Measurements from ENCODE around the gene DNAH14.

DNA sequence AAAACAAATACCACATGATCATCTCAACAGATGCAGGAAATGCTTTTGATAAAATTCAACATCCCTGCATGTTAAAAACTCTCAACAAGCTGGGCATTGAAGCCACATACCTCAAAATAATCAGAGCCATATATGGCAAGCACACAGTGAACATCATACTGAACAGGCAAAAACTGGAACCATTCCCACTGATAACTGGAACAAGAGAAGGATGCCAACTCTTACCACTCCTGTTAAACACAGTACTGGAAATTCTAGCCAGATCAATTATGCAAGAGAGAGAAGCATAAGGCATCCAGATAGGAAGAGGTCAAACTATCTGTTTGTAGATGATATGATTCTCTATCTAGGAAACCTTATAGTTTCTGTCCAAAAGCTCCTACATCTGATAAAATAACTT lies 91.6 kb downstream of the DNAH14 start:
- TF ChIP-seq, protein P1, sequence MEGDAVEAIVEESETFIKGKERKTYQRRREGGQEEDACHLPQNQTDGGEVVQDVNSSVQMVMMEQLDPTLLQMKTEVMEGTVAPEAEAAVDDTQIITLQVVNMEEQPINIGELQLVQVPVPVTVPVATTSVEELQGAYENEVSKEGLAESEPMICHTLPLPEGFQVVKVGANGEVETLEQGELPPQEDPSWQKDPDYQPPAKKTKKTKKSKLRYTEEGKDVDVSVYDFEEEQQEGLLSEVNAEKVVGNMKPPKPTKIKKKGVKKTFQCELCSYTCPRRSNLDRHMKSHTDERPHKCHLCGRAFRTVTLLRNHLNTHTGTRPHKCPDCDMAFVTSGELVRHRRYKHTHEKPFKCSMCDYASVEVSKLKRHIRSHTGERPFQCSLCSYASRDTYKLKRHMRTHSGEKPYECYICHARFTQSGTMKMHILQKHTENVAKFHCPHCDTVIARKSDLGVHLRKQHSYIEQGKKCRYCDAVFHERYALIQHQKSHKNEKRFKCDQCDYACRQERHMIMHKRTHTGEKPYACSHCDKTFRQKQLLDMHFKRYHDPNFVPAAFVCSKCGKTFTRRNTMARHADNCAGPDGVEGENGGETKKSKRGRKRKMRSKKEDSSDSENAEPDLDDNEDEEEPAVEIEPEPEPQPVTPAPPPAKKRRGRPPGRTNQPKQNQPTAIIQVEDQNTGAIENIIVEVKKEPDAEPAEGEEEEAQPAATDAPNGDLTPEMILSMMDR (IDR thresholded peaks at IDR 0.05): no peak
- no peak for TF ChIP-seq POLR2A (IDR thresholded peaks at IDR 0.05)

Measured in adrenal gland (tissue), 5 donors.